Right forelimb (tissue), 1 donor: ENCODE results near the gene GALNT16.
"Not testable (repeated sequence)": the region's sequence is repeated elsewhere in the genome, so short reads cannot be mapped to it uniquely, and the experiment has no call there.

ENCODE experiments used
- DNase-seq: peaks from one replicate; pipeline ENCODE4 v3.0.0-alpha.2; 2018

Gene GALNT16

DNA sequence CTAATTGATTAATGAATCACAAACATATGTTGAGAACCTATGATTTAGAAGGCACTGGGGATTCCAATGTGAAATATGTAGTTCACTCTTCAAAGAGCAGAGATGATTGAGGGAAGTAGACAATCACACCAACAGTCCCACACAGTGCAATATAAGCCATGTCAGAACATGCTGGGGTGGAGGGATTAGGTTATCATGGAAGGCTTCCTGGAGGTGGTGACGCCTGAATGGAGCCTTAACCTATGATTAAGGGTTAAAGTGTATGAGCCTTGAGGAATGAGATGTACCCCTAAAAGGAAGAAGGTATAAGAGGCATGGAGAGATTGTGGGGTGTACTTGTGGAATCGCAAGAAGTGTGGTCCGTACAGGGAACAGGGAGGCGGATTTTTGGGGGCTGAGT, 106.8 kb downstream of the GALNT16 start:
- DNase-seq: no peak

- DNase-seq: no peak
These were observed 108.4 kb downstream of the GALNT16 start for GRCh38 chr14:69368381-69368780.

GRCh38 chr14:69370061-69370460, 110.1 kb downstream of the GALNT16 start:
- DNase-seq: no peak

DNA sequence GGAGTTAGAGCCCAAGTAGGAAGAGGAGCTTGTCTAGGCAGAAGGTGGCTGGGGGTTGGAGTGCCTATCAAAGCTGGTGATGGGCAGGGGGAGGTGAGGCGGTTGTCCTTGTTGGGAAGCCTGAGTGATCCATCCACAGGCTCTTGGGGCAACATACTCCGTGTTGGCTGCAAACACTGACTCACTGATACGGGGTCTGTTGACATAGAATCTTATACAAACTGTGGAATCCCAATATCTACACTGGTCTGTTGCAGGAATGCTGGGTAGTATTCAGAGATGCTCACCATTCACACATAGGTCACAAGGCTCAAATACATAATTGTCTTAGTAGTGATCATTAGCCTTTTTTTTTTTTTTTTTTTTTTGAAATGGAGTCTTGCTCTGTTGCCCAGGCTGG, 112.2 kb downstream of the GALNT16 start:
- DNase-seq: no peak

DNA sequence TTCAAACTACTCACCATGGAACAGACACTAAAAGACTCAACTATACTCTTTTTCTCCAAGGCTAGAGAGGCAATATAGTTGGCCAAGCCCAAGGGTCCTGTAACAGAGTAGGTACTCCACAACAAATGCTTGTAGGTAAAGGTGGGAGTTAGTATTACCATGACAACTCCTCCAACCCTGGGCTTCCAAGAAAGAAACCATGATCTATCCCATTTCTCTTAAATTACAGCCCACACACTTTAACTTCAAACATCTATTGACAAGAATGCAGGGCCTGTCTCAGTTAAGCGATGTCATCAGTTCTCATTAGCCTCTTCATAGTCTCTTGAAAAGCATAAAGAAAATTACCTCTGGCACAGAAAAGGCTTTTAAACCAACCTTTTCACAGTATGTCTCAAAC, 113.1 kb downstream of the GALNT16 start:
- DNase-seq: no peak

DNA sequence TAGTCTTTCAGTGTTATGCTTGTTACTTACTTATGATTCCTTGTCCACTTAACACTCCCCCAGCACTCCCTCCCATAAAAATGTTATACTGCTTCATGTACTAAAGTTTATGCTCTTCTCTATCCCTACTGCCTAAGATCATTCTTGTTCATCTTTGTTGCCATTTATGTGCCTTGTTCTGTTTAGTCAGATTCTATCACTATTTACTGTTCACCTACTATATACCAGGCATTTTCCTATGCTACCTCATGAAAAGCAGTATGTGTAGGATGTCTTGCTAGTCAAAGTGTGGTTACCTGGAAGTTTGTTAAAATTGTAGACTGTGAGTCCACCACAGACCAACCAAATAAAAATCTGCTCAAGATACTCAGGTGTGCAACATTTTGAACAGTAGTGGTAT, 114.3 kb downstream of the GALNT16 start:
- no peak for DNase-seq

DNA sequence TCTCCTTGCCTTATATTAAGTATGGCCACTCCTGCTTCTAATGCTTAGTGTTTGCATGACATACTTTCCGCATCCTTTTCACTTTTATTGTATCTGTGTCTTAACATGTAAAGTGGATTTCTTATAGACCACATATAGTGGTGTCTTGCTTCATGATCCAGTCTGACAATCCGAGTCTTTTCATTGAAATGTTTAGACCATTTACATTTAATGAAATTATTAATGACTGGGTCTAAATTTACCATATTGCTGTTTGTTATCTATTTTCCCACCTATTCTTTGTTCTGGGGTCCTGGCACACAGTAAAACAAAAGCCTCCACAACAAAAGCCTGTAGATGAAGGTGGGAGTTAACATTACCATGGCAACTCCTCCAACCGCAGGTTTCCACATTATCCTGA, 115.2 kb downstream of the GALNT16 start:
- no peak for DNase-seq

DNA sequence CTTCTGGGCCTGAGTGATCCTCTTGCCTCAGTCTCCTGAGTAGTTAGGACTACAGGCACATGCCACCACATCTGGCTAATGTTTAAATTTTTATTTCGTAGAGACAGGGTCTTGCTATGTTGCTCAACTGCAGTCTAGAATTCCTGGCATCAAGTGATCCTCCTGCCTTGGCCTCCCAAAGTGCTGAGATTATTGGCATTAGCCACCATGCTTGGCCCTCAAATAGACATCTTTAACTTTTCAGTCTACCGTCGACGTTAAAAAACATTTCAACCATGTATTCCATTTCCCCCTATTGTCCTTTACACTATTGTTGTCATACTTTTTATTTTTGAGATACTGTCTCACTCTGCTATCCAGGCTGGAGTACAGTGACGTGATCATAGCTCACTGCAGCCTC, 115.8 kb downstream of the GALNT16 start:
- no peak for DNase-seq

DNA sequence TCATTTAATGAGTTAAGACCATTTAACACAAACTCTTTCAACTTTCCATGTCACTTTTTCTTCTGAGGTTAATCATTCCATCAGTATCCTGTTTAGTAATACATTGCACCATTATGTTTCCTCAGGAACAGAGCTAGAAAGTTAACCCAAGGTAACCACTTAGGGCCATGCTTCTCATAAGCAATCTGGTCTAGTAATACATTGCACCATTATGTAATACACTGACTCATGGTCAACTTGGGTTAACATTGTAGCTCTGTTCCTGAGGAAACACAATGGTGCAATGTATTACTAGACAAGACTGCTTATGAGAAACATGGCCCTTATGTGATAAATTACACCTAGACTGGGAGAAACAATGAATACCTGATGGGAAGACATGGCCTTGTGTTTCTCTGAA, 116.5 kb downstream of the GALNT16 start:
- DNase-seq: no peak

- DNase-seq: no peak
These were observed 118.3 kb downstream of the GALNT16 start for GRCh38 chr14:69378274-69378673.

DNA sequence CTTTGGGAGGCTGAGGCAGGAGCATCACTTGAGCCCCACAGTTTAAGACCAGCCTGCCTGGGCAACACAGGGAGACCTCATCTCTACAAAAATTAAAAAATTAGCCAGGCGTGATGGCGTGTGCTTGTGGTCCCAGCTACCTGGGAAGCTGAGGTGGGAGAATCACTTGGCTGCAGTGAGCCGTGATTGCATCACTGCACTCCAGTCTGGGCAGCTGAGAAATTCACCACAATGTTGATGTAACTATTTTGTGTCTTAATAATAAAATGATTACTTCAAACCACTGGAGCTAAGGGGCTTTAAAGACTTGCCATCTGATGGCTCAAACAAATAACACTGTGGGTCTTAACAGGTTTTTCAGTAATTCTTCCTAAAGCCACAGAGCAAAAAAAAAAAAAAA, 127.4 kb downstream of the GALNT16 start:
- no peak for DNase-seq

DNA sequence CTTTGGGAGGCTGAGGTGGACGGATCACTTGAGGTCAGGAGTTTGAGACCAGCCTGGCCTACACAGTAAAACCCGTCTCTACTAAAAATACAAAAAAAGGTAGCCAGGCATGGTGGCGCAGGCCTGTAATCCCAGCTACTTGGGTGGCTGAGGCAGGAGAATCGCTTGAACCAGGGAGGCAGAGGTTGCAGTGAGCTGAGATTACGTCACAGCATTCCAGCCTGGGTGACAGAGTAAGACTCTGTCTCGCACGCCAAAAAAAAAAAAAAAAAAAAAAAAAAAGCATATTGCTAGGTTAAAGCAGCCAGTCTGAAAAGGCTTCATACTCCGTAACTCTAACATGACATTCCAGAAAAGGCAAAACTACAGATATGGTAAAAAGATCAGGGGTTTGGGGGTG, 131.4 kb downstream of the GALNT16 start:
- not testable (repeated sequence) for DNase-seq

GRCh38 chr14:69392481-69392880, 132.5 kb downstream of the GALNT16 start:
- DNase-seq: no peak

DNA sequence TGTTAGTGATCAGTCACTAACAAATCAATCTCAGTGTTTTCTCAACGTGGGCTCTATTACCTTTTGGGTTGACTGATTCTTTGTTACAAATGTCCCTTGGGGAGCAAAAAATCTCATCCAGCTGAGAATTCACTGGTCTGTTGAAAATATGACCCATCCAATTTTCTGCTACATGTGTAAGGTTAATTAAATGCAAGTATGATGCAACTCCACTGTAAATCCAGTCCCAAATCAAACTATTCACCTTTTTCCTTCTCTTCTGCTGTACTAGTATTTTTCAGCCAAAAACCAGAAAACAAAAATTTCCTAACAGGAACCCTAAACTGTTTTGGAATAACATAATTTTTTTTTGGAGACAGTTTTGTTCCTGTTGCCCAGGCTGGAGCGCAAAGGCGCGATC, 136.0 kb downstream of the GALNT16 start:
- no peak for DNase-seq

GRCh38 chr14:69398053-69398817, 138.3 kb downstream of the GALNT16 start, which contains the start of the genes ERH and SLC39A9:
ERH (minus strand) TSS chr14:69398299; CDS start chr14:69398233, 66 bp downstream.
SLC39A9 (plus strand) TSS chr14:69398692; CDS start chr14:69399370, 678 bp downstream.
- DNase-seq: peak; percentile 95

DNA sequence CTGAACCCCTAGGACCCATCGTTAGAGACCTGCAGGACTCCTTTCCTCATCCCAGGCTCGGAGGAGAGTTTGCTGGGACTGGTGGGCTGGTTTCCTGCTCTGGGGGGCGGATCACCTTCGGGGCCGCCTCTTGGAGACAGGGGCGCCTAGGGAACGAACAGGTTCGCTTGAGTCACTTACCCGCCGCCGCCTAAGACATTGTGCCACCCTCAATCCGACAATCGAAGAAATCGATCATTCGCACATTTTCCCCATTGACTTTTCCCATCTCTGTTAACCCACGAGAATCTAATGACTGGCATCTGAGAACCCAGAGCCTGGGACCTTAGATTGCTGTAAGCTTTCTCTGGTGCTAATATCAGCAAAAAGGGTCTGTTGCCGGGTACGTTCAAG, 138.9 kb downstream of the GALNT16 start:
- peak; percentile 90 for DNase-seq

DNA sequence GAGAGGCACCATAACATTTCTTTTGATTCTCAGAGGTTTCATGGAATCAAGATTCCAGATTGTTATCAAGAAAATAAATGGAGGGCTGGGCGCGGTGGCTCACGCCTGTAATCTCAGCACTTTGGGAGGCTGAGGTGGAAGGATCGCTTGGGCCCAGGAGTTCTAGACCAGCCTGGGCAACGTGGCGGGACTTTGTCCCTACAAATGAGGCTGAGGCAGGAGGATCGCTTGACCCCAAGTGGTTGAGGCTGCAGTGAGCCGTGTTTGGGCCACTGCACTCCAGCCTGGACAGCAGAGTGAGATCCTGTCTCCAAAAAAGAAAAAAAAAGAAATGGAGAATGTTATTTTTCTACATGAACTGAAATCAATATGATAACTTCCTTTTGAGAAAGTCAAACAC, 139.8 kb downstream of the GALNT16 start:
- DNase-seq: no peak

GRCh38 chr14:69400154-69400553, 140.2 kb downstream of the GALNT16 start:
- no peak for DNase-seq

- no peak for DNase-seq
These were observed 141.9 kb downstream of the GALNT16 start for GRCh38 chr14:69401841-69402240.

DNA sequence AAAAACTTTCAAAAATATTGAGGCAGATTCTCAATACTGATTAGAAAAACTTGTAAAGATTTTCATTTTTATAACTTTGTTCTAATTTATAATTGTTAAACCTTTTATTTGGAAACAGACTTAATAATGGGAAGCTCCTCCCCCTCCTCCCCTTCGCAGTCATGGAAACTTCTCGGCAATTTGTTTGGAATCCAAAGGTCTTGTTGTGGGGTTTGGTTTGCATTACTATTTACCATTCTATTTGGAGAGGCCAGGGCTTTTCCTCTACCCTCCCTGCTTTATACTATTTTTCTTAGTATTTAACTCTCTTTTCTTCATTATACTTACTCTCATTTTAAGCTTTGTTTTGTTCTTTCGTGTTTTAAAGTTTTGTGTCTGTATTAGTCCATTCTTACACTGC, 144.5 kb downstream of the GALNT16 start:
- DNase-seq: no peak

GRCh38 chr14:69404883-69405282, 144.9 kb downstream of the GALNT16 start:
- no peak for DNase-seq

DNA sequence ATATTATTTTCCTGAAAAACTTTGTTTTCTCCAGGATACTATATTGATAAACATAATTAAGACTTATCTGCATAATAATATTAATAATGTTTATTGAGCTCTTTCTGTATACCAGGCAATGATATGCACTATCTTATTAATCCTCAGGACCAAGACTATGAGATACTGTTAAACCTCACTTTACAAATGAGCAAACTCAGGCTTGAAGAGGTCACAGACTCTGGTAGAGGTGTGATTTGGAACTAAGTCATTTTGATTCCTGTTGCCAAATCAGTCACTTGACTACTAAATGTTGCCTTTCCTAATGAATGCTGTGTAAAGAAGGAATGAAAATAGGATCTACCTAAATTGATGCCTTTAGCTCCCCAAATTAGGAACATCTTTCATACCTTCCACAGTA, 145.8 kb downstream of the GALNT16 start:
- no peak for DNase-seq
